ENCODE results near the gene TTLL10. TPM values are rescaled to one million over a fixed set of nuclear protein-coding genes. Genes with fewer than 3 reads are reported as not detected.
A peak's percentile ranks its signal among the peaks of the same experiment; 100 is the strongest.

TTLL10 gene
- total RNA-seq, 1 donor from 2014 or later: 0.16 TPM

DNA sequence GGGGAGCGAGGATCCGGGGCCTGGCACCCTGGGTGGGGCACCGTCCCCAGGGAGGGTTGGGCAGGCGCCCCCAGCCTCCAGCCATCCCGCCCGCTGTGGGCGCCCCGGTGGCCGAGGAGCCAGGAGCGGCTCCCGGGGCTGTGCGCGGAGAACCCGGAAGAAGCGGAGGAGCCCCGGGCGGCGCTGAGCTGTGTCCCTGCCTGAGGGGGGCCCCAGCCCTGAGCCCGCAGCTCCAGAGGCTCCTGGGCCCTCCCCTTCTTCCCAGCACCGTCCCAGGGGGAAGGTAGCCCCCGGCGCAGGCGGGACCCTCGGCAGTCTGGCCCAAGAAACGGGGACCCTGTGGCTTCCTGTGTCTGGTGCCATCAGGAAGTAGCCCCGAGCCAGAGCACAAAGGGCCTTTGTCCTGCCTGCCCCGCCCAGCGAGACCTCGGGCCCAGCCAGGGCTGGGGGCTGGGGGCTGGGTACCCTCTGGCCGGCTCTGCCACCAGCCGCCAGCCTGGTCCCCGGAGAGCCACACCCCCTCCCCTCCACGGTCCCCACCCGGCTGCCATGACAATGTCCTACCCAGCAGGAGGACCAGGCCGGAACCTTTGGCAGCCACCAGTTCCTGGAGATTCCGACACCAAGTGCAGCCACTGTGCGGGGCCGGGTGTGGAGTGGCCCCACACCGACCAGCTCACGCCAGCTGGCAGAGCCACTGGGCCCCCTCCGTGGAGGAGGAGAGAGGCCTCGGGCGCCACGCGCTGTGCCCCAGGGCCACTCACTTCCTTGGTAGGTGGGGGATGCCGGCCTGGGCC lies 15.6 kb upstream of the TTLL10 start:
- intact Hi-C loops (cut with micrococcal nuclease): loop anchor here (1.0 to 5.0 kb wide), 3 partner anchors 14 to 49 kb away; partner anchors contain the start of genes TNFRSF18 and TTLL10
- TF ChIP-seq, protein P1, sequence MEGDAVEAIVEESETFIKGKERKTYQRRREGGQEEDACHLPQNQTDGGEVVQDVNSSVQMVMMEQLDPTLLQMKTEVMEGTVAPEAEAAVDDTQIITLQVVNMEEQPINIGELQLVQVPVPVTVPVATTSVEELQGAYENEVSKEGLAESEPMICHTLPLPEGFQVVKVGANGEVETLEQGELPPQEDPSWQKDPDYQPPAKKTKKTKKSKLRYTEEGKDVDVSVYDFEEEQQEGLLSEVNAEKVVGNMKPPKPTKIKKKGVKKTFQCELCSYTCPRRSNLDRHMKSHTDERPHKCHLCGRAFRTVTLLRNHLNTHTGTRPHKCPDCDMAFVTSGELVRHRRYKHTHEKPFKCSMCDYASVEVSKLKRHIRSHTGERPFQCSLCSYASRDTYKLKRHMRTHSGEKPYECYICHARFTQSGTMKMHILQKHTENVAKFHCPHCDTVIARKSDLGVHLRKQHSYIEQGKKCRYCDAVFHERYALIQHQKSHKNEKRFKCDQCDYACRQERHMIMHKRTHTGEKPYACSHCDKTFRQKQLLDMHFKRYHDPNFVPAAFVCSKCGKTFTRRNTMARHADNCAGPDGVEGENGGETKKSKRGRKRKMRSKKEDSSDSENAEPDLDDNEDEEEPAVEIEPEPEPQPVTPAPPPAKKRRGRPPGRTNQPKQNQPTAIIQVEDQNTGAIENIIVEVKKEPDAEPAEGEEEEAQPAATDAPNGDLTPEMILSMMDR (IDR thresholded peaks at IDR 0.05): no peak
- ChIA-PET POLR2A (interaction anchor here (1.0 to 3.9 kb wide), 19 partner anchors 8 to 346 kb away, joined by 3 to 49 read pairs (median 5); partner anchors contain the start of gene TTLL10), CTCF (interaction anchor here (1.1 kb wide), 1 partner anchor 36 kb away, joined by 3 read pairs; no protein-coding TSS in a partner anchor)
- H3K4me1 Mint-ChIP-seq: peaks cover 3% of the 10 kb centered on the region
- peak; percentile 71 for ATAC-seq (ENCODE audit: low read depth)
- H3K36me3 Mint-ChIP-seq (ENCODE audit: low read depth): no peaks in the 10 kb centered on the region
- peak; percentile 63 for DNase-seq
- H3K9me3 Mint-ChIP-seq: peaks cover 2% of the 10 kb centered on the region
- H3K27ac Mint-ChIP-seq: peak overlapping the region; percentile 76
- H3K27me3 Mint-ChIP-seq: no peaks in the 10 kb centered on the region
- H3K4me3 Mint-ChIP-seq: peak overlapping the region; percentile 58

GRCh38 chr1:1160281-1160930 lies 13.3 kb upstream of the TTLL10 start:
- no peak for ATAC-seq (ENCODE audit: low read depth)
- intact Hi-C loops (cut with micrococcal nuclease): no loop called here
- ChIA-PET POLR2A (no interaction called here), CTCF (no interaction called here)
- TF ChIP-seq, protein P1 (IDR thresholded peaks at IDR 0.05): no peak
- Mint-ChIP-seq H3K27me3 (peaks cover 5% of the 10 kb centered on the region), H3K9me3 (no peaks in the 10 kb centered on the region), H3K4me1 (peaks cover 6% of the 10 kb centered on the region), H3K36me3 (ENCODE audit: low read depth) (no peaks in the 10 kb centered on the region), H3K4me3 (no peak overlapping the region), H3K27ac (no peak overlapping the region)
- DNase-seq: no peak

- Mint-ChIP-seq H3K9me3 (no peaks in the 10 kb centered on the region), H3K36me3 (ENCODE audit: low read depth) (no peaks in the 10 kb centered on the region), H3K27ac (no peak overlapping the region), H3K4me3 (no peak overlapping the region), H3K27me3 (peaks cover 5% of the 10 kb centered on the region), H3K4me1 (peaks cover 6% of the 10 kb centered on the region)
- ChIA-PET CTCF (no interaction called here), POLR2A (interaction anchor here (0.7 to 0.8 kb wide), 2 partner anchors 24 to 96 kb away, joined by 3 read pairs; no protein-coding TSS in a partner anchor)
- DNase-seq: no peak
- ATAC-seq (ENCODE audit: low read depth): no peak
- intact Hi-C loops (cut with micrococcal nuclease): no loop called here
- TF ChIP-seq, protein P1 (IDR thresholded peaks at IDR 0.05): no peak
Observed at GRCh38 chr1:1161078-1161682, 12.5 kb upstream of the TTLL10 start.

DNA sequence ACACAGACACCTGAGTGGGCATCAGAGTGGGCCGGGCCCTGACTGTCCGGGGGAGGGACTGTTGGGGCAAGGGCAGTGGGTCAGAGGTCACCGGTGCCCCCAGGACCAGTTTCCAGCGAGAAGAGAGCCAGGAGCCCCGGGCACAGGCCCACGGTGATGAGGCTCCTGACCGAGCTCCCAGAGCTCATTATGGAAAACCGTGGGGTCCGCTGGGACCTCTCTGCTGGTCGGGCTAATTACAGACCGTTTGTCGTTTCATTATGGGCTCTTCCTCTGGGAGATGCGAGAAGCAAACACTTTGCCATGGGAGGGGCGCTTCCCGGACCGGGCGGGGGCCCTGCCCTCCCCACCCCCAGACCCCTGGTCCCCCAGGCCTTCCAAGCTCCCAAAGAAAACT lies 12.0 kb upstream of the TTLL10 start:
- no peaks in the 10 kb centered on the region for H3K9me3 Mint-ChIP-seq
- H3K4me1 Mint-ChIP-seq: peaks cover 6% of the 10 kb centered on the region
- intact Hi-C loops (cut with micrococcal nuclease): no loop called here
- TF ChIP-seq, protein P1 (IDR thresholded peaks at IDR 0.05): no peak
- ChIA-PET POLR2A (interaction anchor here (0.8 kb wide), 1 partner anchor 24 kb away, joined by 3 read pairs; no protein-coding TSS in a partner anchor), CTCF (no interaction called here)
- H3K27me3 Mint-ChIP-seq: peaks cover 5% of the 10 kb centered on the region
- H3K27ac Mint-ChIP-seq: no peak overlapping the region
- ATAC-seq (ENCODE audit: low read depth) (no peak), DNase-seq (no peak)
- no peak overlapping the region for H3K4me3 Mint-ChIP-seq
- H3K36me3 Mint-ChIP-seq (ENCODE audit: low read depth): no peaks in the 10 kb centered on the region
